ENCODE measurements around the gene GIGYF2. TPM values are rescaled to one million over a fixed set of nuclear protein-coding genes. Genes with fewer than 3 reads are reported as not detected.

GIGYF2 gene
- total RNA-seq, 2 experiments from 2014 or later = 52.5 to 55.5 TPM

DNA sequence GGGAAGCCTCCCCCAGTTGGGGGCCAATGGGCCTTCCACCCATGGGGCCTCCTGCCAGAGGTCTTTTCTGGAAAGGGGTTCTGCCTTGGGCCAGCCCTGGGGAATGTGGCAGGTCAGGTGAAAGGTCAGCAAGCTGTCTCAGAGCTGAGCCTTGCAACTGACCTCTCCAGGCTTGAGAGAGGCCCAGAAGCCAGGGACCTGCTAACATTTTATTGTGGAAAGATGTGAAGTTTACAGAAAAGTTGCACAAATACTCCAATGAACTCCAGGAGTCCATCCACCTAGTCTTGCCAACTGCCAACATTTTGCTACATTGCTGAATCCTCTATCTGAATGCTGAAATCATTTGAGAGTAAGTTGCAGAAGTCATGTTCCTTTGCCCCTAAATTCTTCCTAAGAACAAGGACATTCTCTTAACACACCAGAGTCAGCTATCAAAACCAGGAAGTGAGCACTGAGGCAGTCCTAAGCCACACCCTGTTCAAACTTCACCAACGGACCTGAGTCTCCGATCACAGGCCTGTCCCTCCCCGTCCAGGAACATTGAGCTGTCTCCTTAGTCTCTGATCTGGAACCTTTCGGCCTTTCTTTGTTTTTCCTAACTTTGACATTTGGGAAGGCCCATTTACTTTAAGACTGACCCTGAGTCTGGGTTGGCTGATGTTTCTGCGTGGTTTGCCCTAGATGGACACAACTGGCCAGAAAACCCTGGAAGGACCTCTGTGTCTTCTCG lies 176.9 kb downstream of the GIGYF2 start:
- no peak for DNase-seq
- Mint-ChIP-seq H3K27me3 (peaks cover 22% of the 10 kb centered on the region), H3K9me3 (no peaks in the 10 kb centered on the region), H3K36me3 (ENCODE audit: low read depth) (no peaks in the 10 kb centered on the region), H3K27ac (no peak overlapping the region), H3K4me3 (no peak overlapping the region), H3K4me1 (ENCODE audit: low read depth) (peaks cover 9% of the 10 kb centered on the region)
- Histone ChIP-seq H3K9me3 (ENCODE audit: control insufficient read depth in 1 of 2, insufficient read depth in 1 of 2, low read length in 2 of 2) (no peaks in the 10 kb centered on the region), H3K27me3 (ENCODE audit: control insufficient read depth in 1 of 2, insufficient read depth in 2 of 2, low read length in 2 of 2) (peaks cover 15 to 20% of the 10 kb centered on the region in 2 experiments), H3K27ac (ENCODE audit: low read depth in 1 of 2, low read length in 2 of 2) (no peak overlapping the region), H3K4me3 (ENCODE audit: low read length) (no peak overlapping the region), H3K4me1 (ENCODE audit: insufficient read depth, low read length) (peaks cover 9% of the 10 kb centered on the region), H3K36me3 (ENCODE audit: insufficient read depth, low read length) (no peaks in the 10 kb centered on the region)
- POLR2A ChIA-PET = no interaction called here
- intact Hi-C loops (cut with DNase I, micrococcal nuclease) = no loop called here
- CTCF ChIA-PET = no interaction called here
- TF ChIP-seq, protein P1, sequence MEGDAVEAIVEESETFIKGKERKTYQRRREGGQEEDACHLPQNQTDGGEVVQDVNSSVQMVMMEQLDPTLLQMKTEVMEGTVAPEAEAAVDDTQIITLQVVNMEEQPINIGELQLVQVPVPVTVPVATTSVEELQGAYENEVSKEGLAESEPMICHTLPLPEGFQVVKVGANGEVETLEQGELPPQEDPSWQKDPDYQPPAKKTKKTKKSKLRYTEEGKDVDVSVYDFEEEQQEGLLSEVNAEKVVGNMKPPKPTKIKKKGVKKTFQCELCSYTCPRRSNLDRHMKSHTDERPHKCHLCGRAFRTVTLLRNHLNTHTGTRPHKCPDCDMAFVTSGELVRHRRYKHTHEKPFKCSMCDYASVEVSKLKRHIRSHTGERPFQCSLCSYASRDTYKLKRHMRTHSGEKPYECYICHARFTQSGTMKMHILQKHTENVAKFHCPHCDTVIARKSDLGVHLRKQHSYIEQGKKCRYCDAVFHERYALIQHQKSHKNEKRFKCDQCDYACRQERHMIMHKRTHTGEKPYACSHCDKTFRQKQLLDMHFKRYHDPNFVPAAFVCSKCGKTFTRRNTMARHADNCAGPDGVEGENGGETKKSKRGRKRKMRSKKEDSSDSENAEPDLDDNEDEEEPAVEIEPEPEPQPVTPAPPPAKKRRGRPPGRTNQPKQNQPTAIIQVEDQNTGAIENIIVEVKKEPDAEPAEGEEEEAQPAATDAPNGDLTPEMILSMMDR (IDR thresholded peaks at IDR 0.05) = no peak
- no peak for ATAC-seq (ENCODE audit: poor library complexity)

DNA sequence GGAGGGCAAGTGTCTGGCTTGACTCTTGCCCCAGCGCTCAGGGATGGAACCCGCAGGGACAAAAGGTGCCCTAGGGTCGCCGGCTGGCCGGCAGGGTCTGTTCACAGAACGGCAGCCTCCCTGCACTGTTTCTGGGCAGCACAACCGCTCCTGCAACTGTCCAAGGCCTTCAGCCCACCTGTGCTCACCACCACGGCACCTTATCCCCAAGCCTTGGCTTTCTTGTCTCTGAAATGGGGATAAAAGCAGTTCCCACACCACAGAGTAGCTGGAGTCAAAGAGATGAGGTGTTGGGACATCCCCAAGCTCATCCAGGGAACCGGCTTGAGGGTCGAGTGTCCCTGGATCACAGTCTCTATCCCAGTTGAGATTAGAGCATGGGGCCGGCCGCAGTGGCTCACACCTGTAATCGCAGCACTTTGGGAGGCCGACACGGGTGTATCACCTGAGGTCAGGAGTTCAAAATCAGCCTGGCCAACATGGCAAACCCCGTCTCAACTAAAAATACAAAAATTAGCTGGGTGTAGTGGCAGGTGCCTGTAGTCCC lies 177.6 kb downstream of the GIGYF2 start:
- CTCF ChIA-PET = no interaction called here
- Mint-ChIP-seq H3K27ac (no peak overlapping the region), H3K4me3 (peak overlapping the region; percentile 76), H3K27me3 (peaks cover 22% of the 10 kb centered on the region), H3K4me1 (ENCODE audit: low read depth) (peaks cover 9% of the 10 kb centered on the region), H3K9me3 (no peaks in the 10 kb centered on the region), H3K36me3 (ENCODE audit: low read depth) (no peaks in the 10 kb centered on the region)
- POLR2A ChIA-PET = no interaction called here
- Histone ChIP-seq H3K27ac (ENCODE audit: low read depth in 1 of 2, low read length in 2 of 2) (no peak overlapping the region), H3K4me1 (ENCODE audit: insufficient read depth, low read length) (peaks cover 9% of the 10 kb centered on the region), H3K4me3 (ENCODE audit: low read length) (no peak overlapping the region), H3K9me3 (ENCODE audit: control insufficient read depth in 1 of 2, insufficient read depth in 1 of 2, low read length in 2 of 2) (no peaks in the 10 kb centered on the region), H3K27me3 (ENCODE audit: control insufficient read depth in 1 of 2, insufficient read depth in 2 of 2, low read length in 2 of 2) (peaks cover 15 to 20% of the 10 kb centered on the region in 2 experiments), H3K36me3 (ENCODE audit: insufficient read depth, low read length) (no peaks in the 10 kb centered on the region)
- TF ChIP-seq, protein P1 (IDR thresholded peaks at IDR 0.05) = no peak
- no peak for ATAC-seq (ENCODE audit: poor library complexity)
- DNase-seq = no peak
- intact Hi-C loops (cut with DNase I, micrococcal nuclease) = no loop called here

DNA sequence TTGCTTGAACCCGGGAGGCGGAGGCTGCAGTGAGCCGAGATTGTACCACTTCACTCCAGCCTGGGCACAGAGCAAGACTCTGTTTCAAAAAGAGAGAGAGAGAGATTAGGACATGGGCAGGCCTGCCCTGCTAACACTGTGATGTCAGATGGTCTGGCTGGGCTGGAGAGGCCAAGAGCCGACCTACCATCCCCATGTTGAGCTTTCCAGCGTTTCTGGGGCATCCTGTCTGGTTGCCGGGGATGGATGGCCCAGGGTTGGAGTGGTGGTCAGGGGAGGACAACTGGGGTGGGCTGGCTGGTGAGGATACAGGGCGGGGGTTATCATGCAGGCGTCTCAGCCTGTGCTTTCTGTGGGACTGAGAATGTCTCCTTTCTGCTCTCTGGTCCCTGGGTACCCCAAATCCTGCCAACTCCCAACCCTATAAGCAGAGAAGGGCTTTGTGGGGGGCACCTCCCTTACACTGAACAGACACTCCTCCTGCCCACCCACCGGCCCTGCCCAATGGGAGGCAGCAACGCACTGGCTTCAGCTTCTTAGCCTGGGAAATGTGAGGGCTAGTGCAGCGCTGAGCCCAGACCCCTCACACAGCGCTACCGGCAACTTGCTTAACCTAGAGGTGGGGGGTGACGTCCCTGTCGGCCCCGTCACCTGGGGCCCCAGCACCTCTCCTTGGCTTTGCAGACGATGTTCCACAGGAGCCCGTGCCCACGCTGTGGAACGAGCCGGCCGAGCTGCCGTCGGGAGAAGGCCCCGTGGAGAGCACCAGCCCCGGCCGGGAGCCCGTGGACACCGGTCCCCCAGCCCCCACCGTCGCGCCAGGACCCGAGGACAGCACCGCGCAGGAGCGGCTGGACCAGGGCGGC lies 178.4 kb downstream of the GIGYF2 start:
- TF ChIP-seq, protein P1 (IDR thresholded peaks at IDR 0.05) = no peak
- DNase-seq = peak in 1 of 14 experiments; percentile 13
- no peaks in the 10 kb centered on the region for H3K36me3 Mint-ChIP-seq (ENCODE audit: low read depth)
- peaks cover 22% of the 10 kb centered on the region for H3K27me3 Mint-ChIP-seq
- ATAC-seq (ENCODE audit: poor library complexity) = no peak
- peaks cover 9% of the 10 kb centered on the region for H3K4me1 Mint-ChIP-seq (ENCODE audit: low read depth)
- peak overlapping the region; percentile 76 for H3K4me3 Mint-ChIP-seq
- Histone ChIP-seq H3K27me3 (ENCODE audit: control insufficient read depth in 1 of 2, insufficient read depth in 2 of 2, low read length in 2 of 2) (peaks cover 15 to 20% of the 10 kb centered on the region in 2 experiments), H3K27ac (ENCODE audit: low read depth in 1 of 2, low read length in 2 of 2) (no peak overlapping the region), H3K9me3 (ENCODE audit: control insufficient read depth in 1 of 2, insufficient read depth in 1 of 2, low read length in 2 of 2) (no peaks in the 10 kb centered on the region), H3K36me3 (ENCODE audit: insufficient read depth, low read length) (no peaks in the 10 kb centered on the region), H3K4me1 (ENCODE audit: insufficient read depth, low read length) (peaks cover 9% of the 10 kb centered on the region), H3K4me3 (ENCODE audit: low read length) (no peak overlapping the region)
- H3K9me3 Mint-ChIP-seq = no peaks in the 10 kb centered on the region
- H3K27ac Mint-ChIP-seq = no peak overlapping the region
- POLR2A ChIA-PET = no interaction called here
- CTCF ChIA-PET = no interaction called here
- intact Hi-C loops (cut with DNase I, micrococcal nuclease) = no loop called here

All from CD4-positive, alpha-beta T cell (primary cell).